HG02798 (cell line): ENCODE measurements around the gene SS18L1.

Source experiments
- ATAC-seq: cut with Tn5 transposase; IDR thresholded peaks from one replicate; pipeline ENCODE4 v1.9.1; 2021; ENCODE audit warnings: mild to moderate bottlenecking; ENCODE audit not compliant: unreplicated experiment, poor library complexity

SS18L1 gene

GRCh38 chr20:62208061-62208794, 64.7 kb downstream of the SS18L1 start:
- no peak for ATAC-seq

GRCh38 chr20:62208795-62209755, 65.5 kb downstream of the SS18L1 start:
- no peak for ATAC-seq

- ATAC-seq: no peak
Observed at GRCh38 chr20:62209850-62210495, 66.4 kb downstream of the SS18L1 start.

GRCh38 chr20:62210496-62210855, 66.9 kb downstream of the SS18L1 start:
- no peak for ATAC-seq

GRCh38 chr20:62211216-62211615, 67.6 kb downstream of the SS18L1 start:
- ATAC-seq: no peak

GRCh38 chr20:62211769-62212288, 68.3 kb downstream of the SS18L1 start:
- no peak for ATAC-seq

GRCh38 chr20:62212299-62212698, 68.7 kb downstream of the SS18L1 start:
- no peak for ATAC-seq

- no peak for ATAC-seq
Observed at GRCh38 chr20:62214067-62214466, 70.5 kb downstream of the SS18L1 start.

GRCh38 chr20:62215020-62215990, 71.7 kb downstream of the SS18L1 start:
- ATAC-seq: no peak

GRCh38 chr20:62215991-62216635, 72.5 kb downstream of the SS18L1 start:
- ATAC-seq: no peak

GRCh38 chr20:62216636-62217566, 73.3 kb downstream of the SS18L1 start:
- no peak for ATAC-seq

GRCh38 chr20:62217913-62218773, 74.6 kb downstream of the SS18L1 start:
- no peak for ATAC-seq

GRCh38 chr20:62219101-62219991, 75.8 kb downstream of the SS18L1 start:
- no peak for ATAC-seq

GRCh38 chr20:62219992-62220665, 76.6 kb downstream of the SS18L1 start, which contains the start of gene HRH3:
TSS of gene HRH3 (minus strand) at chr20:62220278. CDS start at chr20:62219970, 308 bp downstream.
- no peak for ATAC-seq
